Measurements from ENCODE around the gene GLYATL2.

GLYATL2 gene

GRCh38 chr11:58861533-58861932 is 17.0 kb upstream of the GLYATL2 start:
- H2AFZ ChIP-seq (ENCODE audit: low read length): no peak overlapping the region
- no peaks in the 10 kb centered on the region for H3K79me2 ChIP-seq (ENCODE audit: low read length)
- TF ChIP-seq EZH2phosphoT487 (IDR thresholded peaks at IDR 0.05; ENCODE audit: low read length) (no peak), EZH2 (optimal IDR thresholded peaks at IDR 0.05; ENCODE audit: low read depth, low read length) (no peak)
- TF ChIP-seq, protein P1, sequence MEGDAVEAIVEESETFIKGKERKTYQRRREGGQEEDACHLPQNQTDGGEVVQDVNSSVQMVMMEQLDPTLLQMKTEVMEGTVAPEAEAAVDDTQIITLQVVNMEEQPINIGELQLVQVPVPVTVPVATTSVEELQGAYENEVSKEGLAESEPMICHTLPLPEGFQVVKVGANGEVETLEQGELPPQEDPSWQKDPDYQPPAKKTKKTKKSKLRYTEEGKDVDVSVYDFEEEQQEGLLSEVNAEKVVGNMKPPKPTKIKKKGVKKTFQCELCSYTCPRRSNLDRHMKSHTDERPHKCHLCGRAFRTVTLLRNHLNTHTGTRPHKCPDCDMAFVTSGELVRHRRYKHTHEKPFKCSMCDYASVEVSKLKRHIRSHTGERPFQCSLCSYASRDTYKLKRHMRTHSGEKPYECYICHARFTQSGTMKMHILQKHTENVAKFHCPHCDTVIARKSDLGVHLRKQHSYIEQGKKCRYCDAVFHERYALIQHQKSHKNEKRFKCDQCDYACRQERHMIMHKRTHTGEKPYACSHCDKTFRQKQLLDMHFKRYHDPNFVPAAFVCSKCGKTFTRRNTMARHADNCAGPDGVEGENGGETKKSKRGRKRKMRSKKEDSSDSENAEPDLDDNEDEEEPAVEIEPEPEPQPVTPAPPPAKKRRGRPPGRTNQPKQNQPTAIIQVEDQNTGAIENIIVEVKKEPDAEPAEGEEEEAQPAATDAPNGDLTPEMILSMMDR (IDR thresholded peaks at IDR 0.05; ENCODE audit: low read length): no peak
- no peak overlapping the region for H3K9ac ChIP-seq (ENCODE audit: low read length)
- H4K20me1 ChIP-seq (ENCODE audit: insufficient read depth, low read length): no peaks in the 10 kb centered on the region
- no peaks in the 10 kb centered on the region for H3F3A ChIP-seq (ENCODE audit: insufficient read depth, low read length)
- H3K27ac ChIP-seq (ENCODE audit: low read length): no peak overlapping the region
- H3K27me3 ChIP-seq (replicated peaks; ENCODE audit: insufficient read depth, low read length): no peaks in the 10 kb centered on the region
- no peak overlapping the region for H3K4me2 ChIP-seq (ENCODE audit: low read depth, low read length)
- H3K4me1 ChIP-seq (ENCODE audit: low read length): no peaks in the 10 kb centered on the region
- no peaks in the 10 kb centered on the region for H3K9me2 ChIP-seq (replicated peaks; ENCODE audit: insufficient read depth, low read length)
- H3K4me3 ChIP-seq (ENCODE audit: low read length): no peak overlapping the region
- H3K9me3 ChIP-seq (replicated peaks; ENCODE audit: insufficient read depth, low read length): no peaks in the 10 kb centered on the region
- no peaks in the 10 kb centered on the region for H3K36me3 ChIP-seq (replicated peaks; ENCODE audit: insufficient read depth, low read length)
- no peak for DNase-seq

GRCh38 chr11:58856806-58857205 is 12.3 kb upstream of the GLYATL2 start:
- Histone ChIP-seq H3K79me2 (ENCODE audit: low read length) (no peaks in the 10 kb centered on the region), H3K9me3 (replicated peaks; ENCODE audit: insufficient read depth, low read length) (no peaks in the 10 kb centered on the region), H4K20me1 (ENCODE audit: insufficient read depth, low read length) (no peaks in the 10 kb centered on the region), H2AFZ (ENCODE audit: low read length) (no peak overlapping the region), H3K4me1 (ENCODE audit: low read length) (no peaks in the 10 kb centered on the region), H3K36me3 (replicated peaks; ENCODE audit: insufficient read depth, low read length) (no peaks in the 10 kb centered on the region), H3F3A (ENCODE audit: insufficient read depth, low read length) (no peaks in the 10 kb centered on the region), H3K27me3 (replicated peaks; ENCODE audit: insufficient read depth, low read length) (no peaks in the 10 kb centered on the region), H3K27ac (ENCODE audit: low read length) (no peak overlapping the region), H3K4me2 (ENCODE audit: low read depth, low read length) (no peak overlapping the region), H3K9ac (ENCODE audit: low read length) (no peak overlapping the region), H3K4me3 (ENCODE audit: low read length) (no peak overlapping the region), H3K9me2 (replicated peaks; ENCODE audit: insufficient read depth, low read length) (no peaks in the 10 kb centered on the region)
- TF ChIP-seq EZH2 (optimal IDR thresholded peaks at IDR 0.05; ENCODE audit: low read depth, low read length): no peak
- no peak for TF ChIP-seq EZH2phosphoT487 (IDR thresholded peaks at IDR 0.05; ENCODE audit: low read length)
- TF ChIP-seq, protein P1 (IDR thresholded peaks at IDR 0.05; ENCODE audit: low read length): no peak
- DNase-seq: no peak

DNA sequence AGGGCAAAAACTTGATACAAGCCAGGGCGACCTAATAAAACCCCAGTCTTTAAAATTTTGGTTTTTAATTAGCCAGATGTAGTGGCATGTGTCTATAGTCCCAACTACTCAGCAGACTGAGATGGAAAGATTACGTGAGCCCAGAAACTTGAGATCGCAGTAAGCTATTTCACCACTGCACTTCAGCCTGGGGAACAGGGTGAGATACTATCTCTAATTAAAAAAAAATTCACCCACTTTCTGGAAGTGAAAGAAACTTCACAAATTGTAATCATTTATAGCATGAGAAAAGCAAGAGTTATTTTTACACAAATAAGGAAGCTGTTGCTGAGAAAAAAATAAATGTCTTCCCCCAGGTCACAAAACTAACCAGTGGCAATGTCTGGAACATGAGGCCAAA is 882 bp upstream of the GLYATL2 start:
- H3K4me1 ChIP-seq (ENCODE audit: low read length): no peaks in the 10 kb centered on the region
- no peaks in the 10 kb centered on the region for H4K20me1 ChIP-seq (ENCODE audit: insufficient read depth, low read length)
- H3K4me2 ChIP-seq (ENCODE audit: low read depth, low read length): no peak overlapping the region
- no peaks in the 10 kb centered on the region for H3K36me3 ChIP-seq (replicated peaks; ENCODE audit: insufficient read depth, low read length)
- H3F3A ChIP-seq (ENCODE audit: insufficient read depth, low read length): no peaks in the 10 kb centered on the region
- H3K9me2 ChIP-seq (replicated peaks; ENCODE audit: insufficient read depth, low read length): no peaks in the 10 kb centered on the region
- H3K27me3 ChIP-seq (replicated peaks; ENCODE audit: insufficient read depth, low read length): no peaks in the 10 kb centered on the region
- no peaks in the 10 kb centered on the region for H3K79me2 ChIP-seq (ENCODE audit: low read length)
- H2AFZ ChIP-seq (ENCODE audit: low read length): no peak overlapping the region
- DNase-seq: no peak
- H3K9me3 ChIP-seq (replicated peaks; ENCODE audit: insufficient read depth, low read length): no peaks in the 10 kb centered on the region
- TF ChIP-seq EZH2 (optimal IDR thresholded peaks at IDR 0.05; ENCODE audit: low read depth, low read length) (no peak), EZH2phosphoT487 (IDR thresholded peaks at IDR 0.05; ENCODE audit: low read length) (no peak)
- TF ChIP-seq, protein P1 (IDR thresholded peaks at IDR 0.05; ENCODE audit: low read length): no peak
- H3K4me3 ChIP-seq (ENCODE audit: low read length): no peak overlapping the region
- H3K27ac ChIP-seq (ENCODE audit: low read length): no peak overlapping the region
- no peak overlapping the region for H3K9ac ChIP-seq (ENCODE audit: low read length)

Data from MM.1S (cell line).